HUDEP-2 (cell line): ENCODE results near the gene EPHB6.

Source experiments
- DNase-seq, 76 experiments: peaks; one replicate each; lab custom pipeline; 2025; ENCODE audit not compliant: unreplicated experiment in 76 of 76; lab: John Stamatoyannopoulos, UW

Gene EPHB6

DNA sequence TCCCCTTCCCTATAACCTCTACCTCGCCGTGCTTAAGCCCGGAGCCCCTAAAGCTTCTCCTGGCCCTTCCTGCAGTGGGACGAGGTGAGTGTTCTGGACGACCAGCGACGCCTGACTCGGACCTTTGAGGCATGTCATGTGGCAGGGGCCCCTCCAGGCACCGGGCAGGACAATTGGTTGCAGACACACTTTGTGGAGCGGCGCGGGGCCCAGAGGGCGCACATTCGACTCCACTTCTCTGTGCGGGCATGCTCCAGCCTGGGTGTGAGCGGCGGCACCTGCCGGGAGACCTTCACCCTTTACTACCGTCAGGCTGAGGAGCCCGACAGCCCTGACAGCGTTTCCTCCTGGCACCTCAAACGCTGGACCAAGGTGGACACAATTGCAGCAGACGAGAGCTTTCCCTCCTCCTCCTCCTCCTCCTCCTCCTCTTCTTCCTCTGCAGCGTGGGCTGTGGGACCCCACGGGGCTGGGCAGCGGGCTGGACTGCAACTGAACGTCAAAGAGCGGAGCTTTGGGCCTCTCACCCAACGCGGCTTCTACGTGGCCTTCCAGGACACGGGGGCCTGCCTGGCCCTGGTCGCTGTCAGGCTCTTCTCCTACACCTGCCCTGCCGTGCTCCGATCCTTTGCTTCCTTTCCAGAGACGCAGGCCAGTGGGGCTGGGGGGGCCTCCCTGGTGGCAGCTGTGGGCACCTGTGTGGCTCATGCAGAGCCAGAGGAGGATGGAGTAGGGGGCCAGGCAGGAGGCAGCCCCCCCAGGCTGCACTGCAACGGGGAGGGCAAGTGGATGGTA is 9.2 kb downstream of the EPHB6 start:
- no peak for DNase-seq

DNA sequence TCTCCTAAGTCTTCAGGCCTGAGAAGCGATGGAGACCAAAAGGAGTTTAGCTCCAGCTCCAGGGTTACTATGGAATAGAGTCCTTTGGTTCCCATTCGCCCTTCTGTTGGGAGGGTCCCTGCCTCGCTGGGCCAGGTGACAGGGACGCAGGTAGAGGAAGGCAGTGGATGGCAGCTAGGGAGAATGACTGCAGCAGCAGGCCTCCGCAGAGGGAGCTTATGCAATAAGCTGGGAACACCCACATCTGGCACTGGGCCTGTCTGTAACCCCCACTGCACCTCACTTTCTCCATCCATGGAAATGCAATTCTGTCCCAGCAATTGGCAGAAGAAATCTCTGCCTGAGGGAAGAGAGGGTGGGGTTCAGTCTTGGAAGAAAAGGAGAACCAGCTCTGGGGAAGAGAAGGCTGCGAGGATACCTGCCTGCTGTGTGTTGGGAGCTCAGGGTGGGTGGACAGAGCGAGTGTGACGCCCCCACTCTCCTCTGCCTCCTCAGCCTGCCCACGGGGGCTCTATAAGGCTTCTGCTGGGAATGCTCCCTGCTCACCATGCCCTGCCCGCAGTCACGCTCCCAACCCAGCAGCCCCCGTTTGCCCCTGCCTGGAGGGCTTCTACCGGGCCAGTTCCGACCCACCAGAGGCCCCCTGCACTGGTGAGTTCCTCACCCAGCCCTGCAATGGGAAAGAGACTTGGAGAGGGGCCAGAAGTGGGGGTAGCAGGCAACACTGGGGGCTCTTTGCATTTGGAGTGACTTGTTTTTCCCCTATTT is 10.3 kb downstream of the EPHB6 start:
- no peak for DNase-seq

DNA sequence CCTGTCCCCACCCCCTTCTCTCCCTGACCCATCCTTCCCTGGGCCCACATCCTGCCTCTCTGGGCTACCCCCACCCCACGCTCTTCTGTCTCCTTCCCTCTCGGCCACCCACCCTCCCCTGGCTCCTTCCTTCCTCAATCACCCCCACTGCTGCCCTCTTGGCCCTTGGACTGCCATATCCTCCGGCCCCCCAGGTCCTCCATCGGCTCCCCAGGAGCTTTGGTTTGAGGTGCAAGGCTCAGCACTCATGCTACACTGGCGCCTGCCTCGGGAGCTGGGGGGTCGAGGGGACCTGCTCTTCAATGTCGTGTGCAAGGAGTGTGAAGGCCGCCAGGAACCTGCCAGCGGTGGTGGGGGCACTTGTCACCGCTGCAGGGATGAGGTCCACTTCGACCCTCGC is 10.9 kb downstream of the EPHB6 start:
- no peak for DNase-seq

GRCh38 chr7:142866361-142867096 is 11.7 kb downstream of the EPHB6 start:
- DNase-seq, result peak in 14 of 76 experiments; percentile 6 to 32 (median 16)

GRCh38 chr7:142867097-142867378 is 12.2 kb downstream of the EPHB6 start:
- DNase-seq, result no peak

- no peak for DNase-seq
Observed at GRCh38 chr7:142867398-142868187, 12.7 kb downstream of the EPHB6 start.

DNA sequence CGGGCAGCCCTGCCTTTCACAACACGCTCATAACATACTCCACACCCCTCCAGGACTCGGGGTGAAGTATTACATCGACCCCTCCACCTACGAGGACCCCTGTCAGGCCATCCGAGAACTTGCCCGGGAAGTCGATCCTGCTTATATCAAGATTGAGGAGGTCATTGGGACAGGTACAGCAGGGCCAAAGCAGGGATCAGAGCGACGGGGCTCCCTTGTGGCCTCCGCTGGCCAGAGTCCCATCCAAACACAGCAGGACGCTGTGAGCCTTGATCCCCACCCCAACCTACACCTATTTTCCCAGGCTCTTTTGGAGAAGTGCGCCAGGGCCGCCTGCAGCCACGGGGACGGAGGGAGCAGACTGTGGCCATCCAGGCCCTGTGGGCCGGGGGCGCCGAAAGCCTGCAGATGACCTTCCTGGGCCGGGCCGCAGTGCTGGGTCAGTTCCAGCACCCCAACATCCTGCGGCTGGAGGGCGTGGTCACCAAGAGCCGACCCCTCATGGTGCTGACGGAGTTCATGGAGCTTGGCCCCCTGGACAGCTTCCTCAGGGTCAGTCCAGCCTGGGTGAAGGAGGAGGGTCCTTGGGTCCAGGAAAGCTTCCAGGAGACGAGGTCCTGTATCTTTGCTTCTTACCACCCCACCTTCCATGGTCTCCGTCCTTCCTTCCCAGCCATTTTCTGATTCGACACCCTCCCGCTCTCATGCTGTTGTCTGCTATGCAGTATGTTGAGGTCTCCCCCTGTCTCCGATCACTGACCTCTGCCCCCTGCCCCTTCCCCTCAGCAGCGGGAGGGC is 13.5 kb downstream of the EPHB6 start:
- no peak for DNase-seq

- no peak for DNase-seq
Observed at GRCh38 chr7:142868986-142869415, 14.1 kb downstream of the EPHB6 start.

GRCh38 chr7:142869434-142869833 is 14.6 kb downstream of the EPHB6 start:
- DNase-seq, result no peak

DNA sequence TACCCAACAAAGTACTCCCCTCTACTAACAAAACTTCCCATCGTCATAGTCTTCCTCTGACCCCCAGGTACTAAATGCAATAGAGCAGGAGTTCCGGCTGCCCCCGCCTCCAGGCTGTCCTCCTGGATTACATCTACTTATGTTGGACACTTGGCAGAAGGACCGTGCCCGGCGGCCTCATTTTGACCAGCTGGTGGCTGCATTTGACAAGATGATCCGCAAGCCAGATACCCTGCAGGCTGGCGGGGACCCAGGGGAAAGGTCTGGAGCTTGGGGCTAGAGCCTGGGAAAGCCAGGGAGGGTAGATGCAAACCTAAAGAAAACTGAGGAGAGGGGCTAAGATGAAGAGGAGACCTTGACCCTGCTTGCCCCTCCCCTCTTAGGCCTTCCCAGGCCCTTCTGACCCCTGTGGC is 15.3 kb downstream of the EPHB6 start:
- DNase-seq, result no peak

DNA sequence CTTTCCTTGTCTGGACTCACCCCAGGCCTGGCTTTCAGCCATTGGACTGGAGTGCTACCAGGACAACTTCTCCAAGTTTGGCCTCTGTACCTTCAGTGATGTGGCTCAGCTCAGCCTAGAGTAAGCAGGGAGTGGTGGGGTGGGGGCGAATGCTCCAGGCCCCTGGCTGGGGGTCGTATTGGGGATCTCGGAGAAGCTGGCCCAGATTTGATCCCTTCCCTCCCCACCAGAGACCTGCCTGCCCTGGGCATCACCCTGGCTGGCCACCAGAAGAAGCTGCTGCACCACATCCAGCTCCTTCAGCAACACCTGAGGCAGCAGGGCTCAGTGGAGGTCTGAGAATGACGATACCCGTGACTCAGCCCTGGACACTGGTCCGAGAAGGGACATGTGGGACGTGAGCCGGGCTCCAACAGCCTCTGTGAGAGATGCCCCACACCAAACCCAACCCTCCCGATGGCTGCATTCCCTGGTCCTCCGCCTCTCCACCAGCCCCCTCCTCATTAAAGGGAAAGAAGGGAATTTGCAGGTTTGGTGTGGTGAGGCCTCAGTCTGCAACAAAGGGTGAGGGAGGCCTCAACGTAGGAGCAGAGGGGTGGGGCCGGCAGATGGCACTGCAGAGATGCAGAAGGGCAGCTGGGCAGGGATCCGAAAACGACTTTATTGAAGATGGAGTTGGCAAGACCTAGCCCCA is 15.8 kb downstream of the EPHB6 start:
- DNase-seq, result no peak

- no peak for DNase-seq
Observed at GRCh38 chr7:142871260-142872105, 16.6 kb downstream of the EPHB6 start.

GRCh38 chr7:142872106-142872675 is 17.3 kb downstream of the EPHB6 start:
- DNase-seq, result no peak

DNA sequence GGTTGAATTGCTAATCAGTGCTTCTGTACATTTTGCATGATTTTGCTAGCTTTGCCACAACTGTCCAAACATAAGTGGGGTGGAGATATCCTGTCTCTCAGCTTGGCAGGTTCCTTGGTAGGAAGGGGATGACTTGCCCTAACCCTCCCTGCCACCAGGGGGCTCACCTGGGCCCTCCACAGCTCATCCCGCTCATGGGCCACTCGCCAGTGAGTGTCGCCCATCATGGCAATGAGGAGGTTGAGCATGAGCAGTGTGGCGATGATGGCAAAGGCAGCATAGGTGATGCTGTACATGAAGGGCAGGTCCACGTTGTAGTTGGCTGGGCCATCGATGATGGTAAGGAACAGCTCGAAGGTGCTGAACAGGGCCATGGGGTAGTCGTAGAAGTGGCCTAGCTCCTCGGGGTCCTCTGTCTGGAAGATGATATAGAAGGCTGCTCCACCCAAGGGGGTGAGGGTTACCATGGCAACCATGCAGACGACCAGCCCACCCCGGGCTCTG is 18.5 kb downstream of the EPHB6 start:
- DNase-seq, result peak in 62 of 76 experiments; percentile 7 to 68 (median 47)

DNA sequence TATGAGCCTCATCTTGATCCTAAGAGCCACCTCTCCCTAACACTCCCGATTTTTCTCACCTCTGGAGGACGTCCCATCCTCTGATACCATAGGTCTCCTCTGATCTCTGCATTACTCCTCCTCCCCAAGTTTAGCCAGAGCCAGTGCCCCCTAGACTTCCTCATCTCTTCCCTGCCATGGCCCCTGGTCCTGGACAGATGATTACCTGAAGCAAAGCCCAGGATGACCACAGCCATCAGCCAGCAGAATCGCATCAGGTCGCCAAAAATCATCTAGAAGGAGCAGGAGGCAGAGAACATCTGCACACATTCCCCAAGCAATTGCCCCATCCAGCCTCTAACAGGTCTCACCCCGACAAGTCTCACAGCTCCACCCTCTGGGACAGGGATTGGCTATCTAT is 19.0 kb downstream of the EPHB6 start:
- no peak for DNase-seq

GRCh38 chr7:142874409-142874808 is 19.5 kb downstream of the EPHB6 start:
- no peak for DNase-seq

DNA sequence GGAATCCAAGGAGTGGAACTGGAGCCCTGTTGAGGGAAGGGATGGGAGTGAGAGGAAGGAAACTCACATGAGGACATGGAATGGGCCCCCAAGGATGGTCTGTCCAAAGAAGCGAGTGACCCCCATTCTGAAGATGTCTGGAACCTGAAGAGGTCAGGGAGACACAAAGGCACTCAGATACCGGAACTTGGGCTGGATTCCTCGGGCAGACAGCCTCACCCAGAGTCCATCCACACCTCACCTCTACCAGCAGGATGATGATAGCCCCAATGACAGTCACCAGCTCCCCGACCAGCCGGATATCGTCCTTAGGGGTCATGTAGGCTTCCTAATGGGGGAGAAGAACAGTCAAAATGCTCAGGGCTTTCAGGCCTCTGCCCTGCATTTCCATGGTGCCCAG is 20.0 kb downstream of the EPHB6 start:
- DNase-seq, result no peak

DNA sequence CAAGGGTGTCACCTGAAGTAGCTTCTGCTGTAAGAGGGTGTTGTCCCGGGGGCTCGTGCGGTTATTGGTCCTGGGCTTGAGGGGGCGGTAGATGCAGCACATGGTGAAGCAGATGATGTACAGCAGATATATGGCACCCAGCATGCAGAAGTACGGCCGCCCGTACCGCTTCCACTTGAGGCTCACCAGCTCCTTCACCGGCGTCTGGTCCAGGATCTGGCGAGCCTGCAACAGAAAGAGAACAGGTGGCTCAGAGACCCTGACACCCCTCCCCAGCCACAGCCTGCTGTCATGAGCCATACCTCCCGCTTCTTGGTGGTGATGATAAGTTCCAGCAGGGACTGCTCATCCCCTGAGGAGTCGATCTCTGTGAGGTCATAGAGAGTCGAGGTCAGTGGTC is 20.6 kb downstream of the EPHB6 start:
- no peak for DNase-seq
